IPS DF 4.7 (cell line): Measurements from ENCODE around the gene NXPH4.

Experiments used
- DNase-seq: peaks from one replicate; pipeline ENCODE4 v3.0.0-alpha.2; 2013; ENCODE audit warnings: low spot score; ENCODE audit errors: extremely low read depth

Gene NXPH4

GRCh38 chr12:57231276-57232021 is 14.9 kb downstream of the NXPH4 start:
- DNase-seq: no peak

- DNase-seq: no peak
Measured at GRCh38 chr12:57232156-57232756, 15.7 kb downstream of the NXPH4 start.

GRCh38 chr12:57233357-57234232 is 17.0 kb downstream of the NXPH4 start:
- DNase-seq: no peak

GRCh38 chr12:57234233-57234570 is 17.6 kb downstream of the NXPH4 start:
- no peak for DNase-seq

- DNase-seq: no peak
Measured at GRCh38 chr12:57234571-57235016, 18.0 kb downstream of the NXPH4 start.

GRCh38 chr12:57235017-57235727 is 18.6 kb downstream of the NXPH4 start:
- no peak for DNase-seq

- no peak for DNase-seq
Measured at GRCh38 chr12:57235728-57236131, 19.1 kb downstream of the NXPH4 start.

- DNase-seq: no peak
Measured at GRCh38 chr12:57236201-57236924, 19.8 kb downstream of the NXPH4 start.

GRCh38 chr12:57236925-57237595 is 20.5 kb downstream of the NXPH4 start:
- no peak for DNase-seq

GRCh38 chr12:57237596-57237931 is 21.0 kb downstream of the NXPH4 start:
- DNase-seq: no peak

- DNase-seq: no peak
Measured at GRCh38 chr12:57237932-57238853, 21.6 kb downstream of the NXPH4 start.

- no peak for DNase-seq
Measured at GRCh38 chr12:57238854-57239554, 22.4 kb downstream of the NXPH4 start.

- DNase-seq: no peak
Measured at GRCh38 chr12:57239587-57240065, 23.0 kb downstream of the NXPH4 start.

GRCh38 chr12:57240066-57240921 is 23.7 kb downstream of the NXPH4 start:
- no peak for DNase-seq

- DNase-seq: no peak
Measured at GRCh38 chr12:57240926-57241401, 24.4 kb downstream of the NXPH4 start.

GRCh38 chr12:57241402-57242310 is 25.1 kb downstream of the NXPH4 start:
- no peak for DNase-seq

GRCh38 chr12:57242329-57242690 is 25.7 kb downstream of the NXPH4 start:
- no peak for DNase-seq
